Muscle layer of duodenum (tissue), 2 donors: Measurements from ENCODE around the gene TSC22D3.
A peak's percentile ranks its signal among the peaks of the same experiment; 100 is the strongest.

ENCODE experiments used
- H3K27ac ChIP-seq: one replicate; pipeline ENCODE4 v1.7.0; 2013; ENCODE audit warnings: mild to moderate bottlenecking, low read length
- H3K27me3 ChIP-seq: one replicate; pipeline ENCODE4 v1.7.0; 2013; ENCODE audit warnings: low read depth, mild to moderate bottlenecking, control low read depth, low read length
- H3K36me3 ChIP-seq, 2 donors: one replicate each; pipeline ENCODE4 v1.7.0; 2013; ENCODE audit warnings: low read length in 2 of 2, control low read depth in 1 of 2, mild to moderate bottlenecking in 1 of 2; ENCODE audit not compliant: insufficient read depth in 2 of 2, control insufficient read depth in 1 of 2
- H3K4me1 ChIP-seq, 2 donors: one replicate each; pipeline ENCODE4 v1.7.0; 2013; ENCODE audit warnings: low read length in 2 of 2, mild to moderate bottlenecking in 2 of 2, control low read depth in 1 of 2, moderate library complexity in 1 of 2; ENCODE audit not compliant: insufficient read depth in 2 of 2, control insufficient read depth in 1 of 2
- H3K4me3 ChIP-seq, 2 donors: one replicate each; pipeline ENCODE4 v1.7.0; 2013; ENCODE audit warnings: low read length in 2 of 2, low read depth in 1 of 2, mild to moderate bottlenecking in 1 of 2
- H3K9me3 ChIP-seq, 2 donors: one replicate each; pipeline ENCODE4 v1.7.0; 2013; ENCODE audit warnings: low read length in 2 of 2, control low read depth in 1 of 2, mild to moderate bottlenecking in 1 of 2; ENCODE audit not compliant: control insufficient read depth in 1 of 2
- donor health status: healthy.

Gene TSC22D3

GRCh38 chrX:107755721-107756120 is 19.9 kb downstream of the TSC22D3 start:
- Histone ChIP-seq H3K4me1 (no peaks in the 10 kb centered on the region), H3K27ac (no peak overlapping the region), H3K36me3 (no peaks in the 10 kb centered on the region)

GRCh38 chrX:107753187-107753586 is 22.4 kb downstream of the TSC22D3 start:
- H3K36me3 ChIP-seq: no peaks in the 10 kb centered on the region
- no peak overlapping the region for H3K27ac ChIP-seq
- H3K4me1 ChIP-seq: no peaks in the 10 kb centered on the region
- no peak overlapping the region for H3K4me3 ChIP-seq
- H3K9me3 ChIP-seq: no peaks in the 10 kb centered on the region
- H3K27me3 ChIP-seq: no peaks in the 10 kb centered on the region

More at GRCh38 chrX:107755721-107756120, 19.9 kb downstream of the TSC22D3 start:
- no peaks in the 10 kb centered on the region for H3K9me3 ChIP-seq
- H3K4me3 ChIP-seq: no peak overlapping the region
- H3K27me3 ChIP-seq: no peaks in the 10 kb centered on the region

- H3K27me3 ChIP-seq: no peaks in the 10 kb centered on the region
- H3K27ac ChIP-seq: no peak overlapping the region
- H3K36me3 ChIP-seq: no peaks in the 10 kb centered on the region
- no peaks in the 10 kb centered on the region for H3K9me3 ChIP-seq
- H3K4me1 ChIP-seq: peaks cover 0 to under 1% of the 10 kb centered on the region in 2 donors
- no peak overlapping the region for H3K4me3 ChIP-seq
Observed at GRCh38 chrX:107752714-107753113, 22.9 kb downstream of the TSC22D3 start.

- H3K4me1 ChIP-seq: peaks cover 3 to 7% of the 10 kb centered on the region in 2 donors
Observed at GRCh38 chrX:107752043-107752442, 23.5 kb downstream of the TSC22D3 start.

GRCh38 chrX:107750861-107751445 is 24.6 kb downstream of the TSC22D3 start:
- H3K4me1 ChIP-seq: peaks cover 4 to 18% of the 10 kb centered on the region in 2 donors
- H3K27ac ChIP-seq: no peak overlapping the region
- no peaks in the 10 kb centered on the region for H3K9me3 ChIP-seq
- no peaks in the 10 kb centered on the region for H3K27me3 ChIP-seq
- no peaks in the 10 kb centered on the region for H3K36me3 ChIP-seq
- H3K4me3 ChIP-seq: no peak overlapping the region

More at GRCh38 chrX:107752043-107752442, 23.5 kb downstream of the TSC22D3 start:
- no peak overlapping the region for H3K4me3 ChIP-seq
- H3K9me3 ChIP-seq: no peaks in the 10 kb centered on the region
- no peaks in the 10 kb centered on the region for H3K36me3 ChIP-seq
- no peak overlapping the region for H3K27ac ChIP-seq
- H3K27me3 ChIP-seq: no peaks in the 10 kb centered on the region

- peaks cover 7 to 18% of the 10 kb centered on the region in 2 donors for H3K4me1 ChIP-seq
- H3K36me3 ChIP-seq: no peaks in the 10 kb centered on the region
- no peaks in the 10 kb centered on the region for H3K27me3 ChIP-seq
- H3K27ac ChIP-seq: no peak overlapping the region
- no peak overlapping the region for H3K4me3 ChIP-seq
- H3K9me3 ChIP-seq: no peaks in the 10 kb centered on the region
Observed at GRCh38 chrX:107750263-107750662, 25.3 kb downstream of the TSC22D3 start.

GRCh38 chrX:107748506-107748905 is 27.1 kb downstream of the TSC22D3 start:
- H3K36me3 ChIP-seq: no peaks in the 10 kb centered on the region
- no peaks in the 10 kb centered on the region for H3K27me3 ChIP-seq
- H3K4me3 ChIP-seq: no peak overlapping the region
- no peaks in the 10 kb centered on the region for H3K9me3 ChIP-seq
- H3K4me1 ChIP-seq: peaks cover 7 to 18% of the 10 kb centered on the region in 2 donors
- no peak overlapping the region for H3K27ac ChIP-seq

- Histone ChIP-seq H3K36me3 (no peaks in the 10 kb centered on the region), H3K27me3 (no peaks in the 10 kb centered on the region), H3K9me3 (no peaks in the 10 kb centered on the region), H3K27ac (peak overlapping the region; percentile 56), H3K4me1 (peaks cover 11 to 25% of the 10 kb centered on the region in 2 donors), H3K4me3 (no peak overlapping the region)
Observed at GRCh38 chrX:107747596-107748161, 27.9 kb downstream of the TSC22D3 start.

- H3K27ac ChIP-seq: no peak overlapping the region
- H3K4me3 ChIP-seq: no peak overlapping the region
- H3K9me3 ChIP-seq: no peaks in the 10 kb centered on the region
- no peaks in the 10 kb centered on the region for H3K27me3 ChIP-seq
- no peaks in the 10 kb centered on the region for H3K36me3 ChIP-seq
- H3K4me1 ChIP-seq: peaks cover 18 to 25% of the 10 kb centered on the region in 2 donors
Observed at GRCh38 chrX:107744868-107745267, 30.7 kb downstream of the TSC22D3 start.

GRCh38 chrX:107743995-107744394 is 31.6 kb downstream of the TSC22D3 start:
- Histone ChIP-seq H3K27me3 (no peaks in the 10 kb centered on the region), H3K4me1 (peaks cover 18 to 25% of the 10 kb centered on the region in 2 donors), H3K27ac (no peak overlapping the region)

GRCh38 chrX:107742700-107743191 is 32.8 kb downstream of the TSC22D3 start:
- Histone ChIP-seq H3K27ac (peak overlapping the region; percentile 89), H3K4me3 (peak overlapping the region; percentile 33 to 35), H3K27me3 (no peaks in the 10 kb centered on the region), H3K4me1 (peaks cover 18 to 29% of the 10 kb centered on the region in 2 donors), H3K36me3 (no peaks in the 10 kb centered on the region), H3K9me3 (no peaks in the 10 kb centered on the region)

More at GRCh38 chrX:107743995-107744394, 31.6 kb downstream of the TSC22D3 start:
- no peaks in the 10 kb centered on the region for H3K36me3 ChIP-seq
- no peak overlapping the region for H3K4me3 ChIP-seq
- H3K9me3 ChIP-seq: no peaks in the 10 kb centered on the region
